Astrocyte (in vitro differentiated cells and primary cell): ENCODE results near the gene PRIM2. TPM values are rescaled to one million over a fixed set of nuclear protein-coding genes. Genes with fewer than 3 reads are reported as not detected.

Source experiments
- DNase-seq: peaks from one replicate; pipeline ENCODE4 v3.0.0-alpha.2; 2010; ENCODE audit warnings: low read depth
- FAIRE-seq: peaks from 2 replicates; lab custom pipeline; 2011; peaks lifted over from hg19 to GRCh38; lab: Jason Lieb, UNC
- H2AFZ ChIP-seq: 2 replicates; pipeline ENCODE4 v1.6.0; 2012; ENCODE audit warnings: low read depth, low read length, inconsistent platforms
- H3K27ac ChIP-seq: 2 replicates; pipeline ENCODE4 v1.5.1; 2011; ENCODE audit warnings: low read depth, low read length, inconsistent platforms
- H3K27me3 ChIP-seq: 2 replicates; pipeline ENCODE4 v1.6.0; 2011; ENCODE audit warnings: low read length, inconsistent platforms; ENCODE audit not compliant: insufficient read depth
- H3K36me3 ChIP-seq: 2 replicates; pipeline ENCODE4 v1.5.1; 2011; ENCODE audit warnings: low read length, inconsistent platforms; ENCODE audit not compliant: insufficient read depth
- H3K4me1 ChIP-seq: 2 replicates; pipeline ENCODE4 v1.5.1; 2011; ENCODE audit warnings: low read length, inconsistent platforms; ENCODE audit not compliant: insufficient read depth
- H3K4me2 ChIP-seq: 2 replicates; pipeline ENCODE4 v1.6.0; 2012; ENCODE audit warnings: low read length, inconsistent platforms
- H3K4me3 ChIP-seq: 2 replicates; pipeline ENCODE4 v1.5.1; 2011; ENCODE audit warnings: low read depth, mild to moderate bottlenecking, low read length, inconsistent platforms; ENCODE audit not compliant: insufficient read depth
- H3K79me2 ChIP-seq: 2 replicates; pipeline ENCODE4 v1.6.0; 2012; ENCODE audit warnings: mild to moderate bottlenecking, low read length, inconsistent platforms; ENCODE audit not compliant: insufficient read depth
- H3K9ac ChIP-seq: 2 replicates; pipeline ENCODE4 v1.6.0; 2012; ENCODE audit warnings: mild to moderate bottlenecking, low read length, inconsistent platforms
- H3K9me3 ChIP-seq: 2 replicates; pipeline ENCODE4 v1.5.1; 2012; ENCODE audit warnings: low read depth, mild to moderate bottlenecking, low read length, inconsistent platforms; ENCODE audit not compliant: insufficient read depth
- H4K20me1 ChIP-seq: 2 replicates; pipeline ENCODE4 v1.6.0; 2012; ENCODE audit warnings: low read length, inconsistent platforms; ENCODE audit not compliant: insufficient read depth
- H3K27ac Mint-ChIP-seq: one replicate; pipeline ENCODE4 v1.8.0; 2021; ENCODE audit warnings: mild to moderate bottlenecking, mixed read lengths; ENCODE audit not compliant: unreplicated experiment
- H3K27me3 Mint-ChIP-seq: one replicate; pipeline ENCODE4 v1.8.0; 2021; ENCODE audit warnings: low read depth, mixed read lengths; ENCODE audit not compliant: unreplicated experiment
- H3K36me3 Mint-ChIP-seq: one replicate; pipeline ENCODE4 v1.8.0; 2021; ENCODE audit warnings: low read depth, mixed read lengths; ENCODE audit not compliant: unreplicated experiment
- H3K4me1 Mint-ChIP-seq: one replicate; pipeline ENCODE4 v1.8.0; 2021; ENCODE audit warnings: low read depth, mixed read lengths; ENCODE audit not compliant: unreplicated experiment
- H3K4me3 Mint-ChIP-seq: one replicate; pipeline ENCODE4 v1.8.0; 2021; ENCODE audit warnings: mild to moderate bottlenecking, moderate library complexity, mixed read lengths; ENCODE audit not compliant: unreplicated experiment
- H3K9me3 Mint-ChIP-seq: one replicate; pipeline ENCODE4 v1.8.0; 2021; ENCODE audit warnings: mild to moderate bottlenecking, mixed read lengths; ENCODE audit not compliant: unreplicated experiment
- CTCF ChIP-seq: IDR thresholded peaks from 2 replicates; pipeline ENCODE4 v1.5.1; 2011; ENCODE audit warnings: low read depth, mild to moderate bottlenecking, inconsistent platforms, low read length, moderate library complexity; ENCODE audit not compliant: insufficient read depth
- EZH2 ChIP-seq: IDR thresholded peaks from 2 replicates; pipeline ENCODE4 v1.6.1; 2012; ENCODE audit warnings: mild to moderate bottlenecking, low read length, inconsistent platforms; ENCODE audit not compliant: insufficient read depth
- total RNA-seq: library from RNA; stranded (reverse); gene quantifications from 2 replicates; pipeline ENCODE4 v1.2.1, GENCODE V29; 2021

PRIM2 gene
- total RNA-seq, 1 donor from 2014 or later, result 11.9 TPM

- Histone ChIP-seq H2AFZ (no peak overlapping the region), H4K20me1 (no peaks in the 10 kb centered on the region), H3K27me3 (no peaks in the 10 kb centered on the region), H3K27ac (no peak overlapping the region), H3K4me2 (no peak overlapping the region), H3K79me2 (no peaks in the 10 kb centered on the region), H3K4me3 (no peak overlapping the region), H3K9ac (no peak overlapping the region), H3K9me3 (no peaks in the 10 kb centered on the region), H3K36me3 (no peaks in the 10 kb centered on the region), H3K4me1 (peaks cover 3% of the 10 kb centered on the region)
- peak; percentile 49 for DNase-seq
- Mint-ChIP-seq H3K4me3 (no peak overlapping the region), H3K4me1 (no peaks in the 10 kb centered on the region), H3K9me3 (no peaks in the 10 kb centered on the region), H3K27me3 (peaks cover 2% of the 10 kb centered on the region), H3K36me3 (no peaks in the 10 kb centered on the region), H3K27ac (no peak overlapping the region)
- no peak for FAIRE-seq
- TF ChIP-seq EZH2, result no peak
Observed at GRCh38 chr6:57303931-57304681, 13.3 kb upstream of the PRIM2 start.

GRCh38 chr6:57305107-57305506 is 12.3 kb upstream of the PRIM2 start:
- H3K4me1 ChIP-seq, result peaks cover 3% of the 10 kb centered on the region
- no peaks in the 10 kb centered on the region for H4K20me1 ChIP-seq
- no peaks in the 10 kb centered on the region for H3K36me3 ChIP-seq
- peaks cover 2% of the 10 kb centered on the region for H3K27me3 Mint-ChIP-seq
- no peaks in the 10 kb centered on the region for H3K79me2 ChIP-seq
- H3K36me3 Mint-ChIP-seq, result no peaks in the 10 kb centered on the region
- no peak overlapping the region for H2AFZ ChIP-seq
- no peak overlapping the region for H3K27ac ChIP-seq
- DNase-seq, result no peak
- no peak overlapping the region for H3K9ac ChIP-seq
- no peak overlapping the region for H3K4me2 ChIP-seq
- H3K4me1 Mint-ChIP-seq, result peaks cover under 1% of the 10 kb centered on the region
- peak; percentile 85 for FAIRE-seq
- H3K27ac Mint-ChIP-seq, result no peak overlapping the region
- H3K4me3 ChIP-seq, result no peak overlapping the region
- H3K9me3 ChIP-seq, result no peaks in the 10 kb centered on the region
- peaks cover 1% of the 10 kb centered on the region for H3K9me3 Mint-ChIP-seq
- H3K4me3 Mint-ChIP-seq, result no peak overlapping the region
- H3K27me3 ChIP-seq, result no peaks in the 10 kb centered on the region
- no peak for TF ChIP-seq CTCF
- no peak for TF ChIP-seq EZH2

GRCh38 chr6:57305761-57306160 is 11.7 kb upstream of the PRIM2 start:
- no peak for TF ChIP-seq EZH2
- no peak for TF ChIP-seq CTCF
- no peaks in the 10 kb centered on the region for H3K79me2 ChIP-seq
- no peak overlapping the region for H2AFZ ChIP-seq
- H3K4me2 ChIP-seq, result no peak overlapping the region
- peaks cover 3% of the 10 kb centered on the region for H3K4me1 ChIP-seq
- no peak overlapping the region for H3K27ac ChIP-seq
- no peaks in the 10 kb centered on the region for H4K20me1 ChIP-seq
- no peaks in the 10 kb centered on the region for H3K36me3 ChIP-seq
- H3K4me3 ChIP-seq, result no peak overlapping the region
- DNase-seq (peak; percentile 65), FAIRE-seq (no peak)
- H3K9ac ChIP-seq, result no peak overlapping the region
- Mint-ChIP-seq H3K36me3 (no peaks in the 10 kb centered on the region), H3K4me3 (no peak overlapping the region), H3K4me1 (peaks cover 3% of the 10 kb centered on the region), H3K9me3 (peaks cover 4% of the 10 kb centered on the region), H3K27me3 (peaks cover 2% of the 10 kb centered on the region), H3K27ac (no peak overlapping the region)
- H3K9me3 ChIP-seq, result peaks cover under 1% of the 10 kb centered on the region
- H3K27me3 ChIP-seq, result no peaks in the 10 kb centered on the region
